Right atrium auricular region (tissue), 2 donors: ENCODE measurements around the gene PRND. TPM values are rescaled to one million over a fixed set of nuclear protein-coding genes. Genes with fewer than 3 reads are reported as not detected.

Source experiments
- DNase-seq: peaks from one replicate; pipeline ENCODE4 v3.0.0-alpha.2; 2019; ENCODE audit warnings: low spot score
- H3K27ac ChIP-seq, 2 donors: fragments of 200-600 bp; sonication (generic); 1 replicate in 1 of 2; 2 replicates in 1 of 2; pipeline ENCODE4 v1.5.1; 2016 to 2019
- H3K27me3 ChIP-seq, 2 donors: fragments of 200-600 bp; sonication (generic); one replicate each; pipeline versions ENCODE4 v1.5.1 to v1.6.0; 2017 to 2019
- H3K36me3 ChIP-seq: fragments of 200-600 bp; sonication (generic); one replicate; pipeline ENCODE4 v1.5.1; 2016
- H3K4me1 ChIP-seq, 2 donors: fragments of 200-600 bp; sonication (generic); one replicate each; pipeline versions ENCODE4 v1.5.1 to v1.6.0; 2017 to 2019
- H3K4me3 ChIP-seq, 2 donors: fragments of 200-600 bp; sonication (generic); 1 replicate in 1 of 2; 2 replicates in 1 of 2; pipeline ENCODE4 v1.5.1; 2017 to 2019; ENCODE audit warnings: mild to moderate bottlenecking in 1 of 2, moderate library complexity in 1 of 2
- H3K9me3 ChIP-seq, 2 donors: fragments of 200-600 bp; sonication (generic); one replicate each; pipeline ENCODE4 v1.5.1; 2019
- CTCF ChIP-seq, 2 donors: fragments of 200-600 bp; sonication (generic); IDR thresholded peaks; one replicate each; pipeline ENCODE4 v1.5.1; 2019; ENCODE audit warnings: antibody characterized with exemption in 2 of 2
- total RNA-seq, 2 donors: library from RNA; depleted of rRNA; stranded (reverse); fragments of >200 nt; gene quantifications; one replicate each; pipeline ENCODE4 v1.1.0, GENCODE V29; 2016

PRND gene
- total RNA-seq, 2 donors from 2014 or later: not detected

GRCh38 chr20:4717816-4718570 lies 3.7 kb upstream of the PRND start:
- Histone ChIP-seq H3K4me1 (peaks cover 0 to 9% of the 10 kb centered on the region in 2 donors), H3K4me3 (no peak overlapping the region), H3K9me3 (no peaks in the 10 kb centered on the region), H3K27ac (no peak overlapping the region), H3K27me3 (no peaks in the 10 kb centered on the region), H3K36me3 (no peaks in the 10 kb centered on the region)
- DNase-seq: peak; percentile 55
- TF ChIP-seq CTCF (IDR thresholded peaks at IDR 0.05): no peak

- peaks cover 0 to 9% of the 10 kb centered on the region in 2 donors for H3K4me1 ChIP-seq
- no peak for DNase-seq
- no peak for TF ChIP-seq CTCF (IDR thresholded peaks at IDR 0.05)
- no peaks in the 10 kb centered on the region for H3K27me3 ChIP-seq
- H3K36me3 ChIP-seq: no peaks in the 10 kb centered on the region
- H3K4me3 ChIP-seq: no peak overlapping the region
- H3K27ac ChIP-seq: no peak overlapping the region
- H3K9me3 ChIP-seq: no peaks in the 10 kb centered on the region
Observed at GRCh38 chr20:4719190-4719589, 2.5 kb upstream of the PRND start.

- Histone ChIP-seq H3K27ac (peak overlapping the region; percentile 53 to 61), H3K36me3 (no peaks in the 10 kb centered on the region), H3K4me1 (peaks cover 0 to 9% of the 10 kb centered on the region in 2 donors), H3K27me3 (no peaks in the 10 kb centered on the region), H3K4me3 (no peak overlapping the region), H3K9me3 (no peaks in the 10 kb centered on the region)
- DNase-seq: peak; percentile 87
- peak; percentile 48 to 85 for TF ChIP-seq CTCF (IDR thresholded peaks at IDR 0.05)
Observed at GRCh38 chr20:4720041-4720976, 1.4 kb upstream of the PRND start.

GRCh38 chr20:4720977-4721349 lies 746 bp upstream of the PRND start:
- Histone ChIP-seq H3K27ac (no peak overlapping the region), H3K9me3 (no peaks in the 10 kb centered on the region), H3K4me1 (peaks cover 0 to 9% of the 10 kb centered on the region in 2 donors), H3K27me3 (no peaks in the 10 kb centered on the region), H3K4me3 (no peak overlapping the region), H3K36me3 (no peaks in the 10 kb centered on the region)
- TF ChIP-seq CTCF (IDR thresholded peaks at IDR 0.05): no peak
- DNase-seq: no peak

GRCh38 chr20:4722571-4722970 lies 862 bp downstream of the PRND start:
- no peaks in the 10 kb centered on the region for H3K27me3 ChIP-seq
- H3K9me3 ChIP-seq: no peaks in the 10 kb centered on the region
- no peak overlapping the region for H3K27ac ChIP-seq
- TF ChIP-seq CTCF (IDR thresholded peaks at IDR 0.05): no peak
- no peak overlapping the region for H3K4me3 ChIP-seq
- no peaks in the 10 kb centered on the region for H3K36me3 ChIP-seq
- H3K4me1 ChIP-seq: peaks cover 0 to 18% of the 10 kb centered on the region in 2 donors
- DNase-seq: no peak
